Measurements from ENCODE around the gene ERG28.
"Not testable (repeated sequence)": the region's sequence is repeated elsewhere in the genome, so short reads cannot be mapped to it uniquely, and the experiment has no call there.

ERG28 gene

GRCh38 chr14:75625034-75625433 is 35.6 kb downstream of the ERG28 start:
- no peak for DNase-seq (ENCODE audit: low read depth in 2 of 2)

- no peak for DNase-seq (ENCODE audit: low read depth in 2 of 2)
Observed at GRCh38 chr14:75619548-75619947, 41.1 kb downstream of the ERG28 start.

- DNase-seq (ENCODE audit: low read depth in 2 of 2): no peak
Observed at GRCh38 chr14:75615200-75615599, 45.5 kb downstream of the ERG28 start.

- no peak for DNase-seq (ENCODE audit: low read depth in 2 of 2)
Observed at GRCh38 chr14:75614179-75614578, 46.5 kb downstream of the ERG28 start.

- DNase-seq (ENCODE audit: low read depth in 2 of 2): no peak
Observed at GRCh38 chr14:75612157-75612556, 48.5 kb downstream of the ERG28 start.

GRCh38 chr14:75610834-75611233 is 49.8 kb downstream of the ERG28 start:
- DNase-seq (ENCODE audit: low read depth in 2 of 2): no peak

GRCh38 chr14:75609606-75610475 is 50.8 kb downstream of the ERG28 start:
- no peak for DNase-seq (ENCODE audit: low read depth in 2 of 2)

GRCh38 chr14:75609116-75609515 is 51.6 kb downstream of the ERG28 start:
- DNase-seq (ENCODE audit: low read depth in 2 of 2): no peak

GRCh38 chr14:75607842-75608640 is 52.6 kb downstream of the ERG28 start:
- DNase-seq (ENCODE audit: low read depth in 2 of 2): no peak

- no peak for DNase-seq (ENCODE audit: low read depth in 2 of 2)
Observed at GRCh38 chr14:75607044-75607443, 53.6 kb downstream of the ERG28 start.

GRCh38 chr14:75605916-75606315 is 54.8 kb downstream of the ERG28 start:
- no peak for DNase-seq (ENCODE audit: low read depth in 2 of 2)

- no peak for DNase-seq (ENCODE audit: low read depth in 2 of 2)
Observed at GRCh38 chr14:75604979-75605851, 55.5 kb downstream of the ERG28 start.

GRCh38 chr14:75602503-75602902 is 58.2 kb downstream of the ERG28 start:
- DNase-seq (ENCODE audit: low read depth in 2 of 2): no peak

GRCh38 chr14:75601061-75601460 is 59.6 kb downstream of the ERG28 start:
- DNase-seq (ENCODE audit: low read depth in 2 of 2): not testable (repeated sequence)

GRCh38 chr14:75600100-75600499 is 60.6 kb downstream of the ERG28 start:
- not testable (repeated sequence) for DNase-seq (ENCODE audit: low read depth in 2 of 2)
